ENCODE data around the gene PASK. TPM values are rescaled to one million over a fixed set of nuclear protein-coding genes. Genes with fewer than 3 reads are reported as not detected.

PASK gene
- total and polyA plus RNA-seq, 9 of the 15 experiments (the other 6 are each of a cell fraction or from before 2014, with no cell fraction given) = 1.5 to 30.3 (median 9.9) TPM

DNA sequence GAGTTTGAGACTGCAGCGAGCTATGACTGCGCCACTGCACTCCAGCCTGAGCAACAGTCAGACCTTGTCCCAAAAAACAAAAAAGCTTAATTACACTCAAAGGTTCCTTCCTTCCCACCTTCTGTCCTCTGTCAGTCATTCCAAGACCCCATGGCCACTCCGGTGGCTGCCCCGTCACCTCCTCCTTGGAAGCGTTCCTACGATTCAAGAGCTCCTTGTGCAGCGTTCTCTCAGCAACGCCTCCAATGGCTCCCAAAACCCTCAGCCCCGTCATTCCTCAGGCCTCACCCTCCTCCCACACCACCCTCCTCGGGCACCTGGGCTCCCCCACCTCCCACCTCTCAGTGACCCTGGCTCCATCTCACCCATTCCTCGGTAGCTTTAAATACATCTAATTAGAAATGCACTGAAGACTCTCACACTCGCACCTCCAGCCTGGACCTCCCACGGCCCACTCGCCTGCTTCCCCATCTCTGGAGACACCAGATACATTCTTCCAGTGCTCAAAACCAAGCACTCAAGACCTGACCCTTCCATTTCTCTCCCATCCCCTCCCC lies 8.0 kb downstream of the PASK start (continued):
- TF ChIP-seq, protein P1, sequence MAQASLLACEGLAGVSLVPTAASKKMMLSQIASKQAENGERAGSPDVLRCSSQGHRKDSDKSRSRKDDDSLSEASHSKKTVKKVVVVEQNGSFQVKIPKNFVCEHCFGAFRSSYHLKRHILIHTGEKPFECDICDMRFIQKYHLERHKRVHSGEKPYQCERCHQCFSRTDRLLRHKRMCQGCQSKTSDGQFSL (CRISPR knock-in tag; IDR thresholded peaks at IDR 0.05) = no peak
- TF ChIP-seq, protein P1 (tag; IDR thresholded peaks at IDR 0.05) = no peak
- TF ChIP-seq RBM15 (IDR thresholded peaks at IDR 0.05; ENCODE audit: insufficient read depth, low read length) (no peak), SRSF3 (IDR thresholded peaks at IDR 0.05; ENCODE audit: insufficient read depth, low read length) (no peak), KLF1 (tag; IDR thresholded peaks at IDR 0.05) (no peak), ZKSCAN8 (CRISPR knock-in tag; IDR thresholded peaks at IDR 0.05) (no peak)
- TF ChIP-seq, protein P2, sequence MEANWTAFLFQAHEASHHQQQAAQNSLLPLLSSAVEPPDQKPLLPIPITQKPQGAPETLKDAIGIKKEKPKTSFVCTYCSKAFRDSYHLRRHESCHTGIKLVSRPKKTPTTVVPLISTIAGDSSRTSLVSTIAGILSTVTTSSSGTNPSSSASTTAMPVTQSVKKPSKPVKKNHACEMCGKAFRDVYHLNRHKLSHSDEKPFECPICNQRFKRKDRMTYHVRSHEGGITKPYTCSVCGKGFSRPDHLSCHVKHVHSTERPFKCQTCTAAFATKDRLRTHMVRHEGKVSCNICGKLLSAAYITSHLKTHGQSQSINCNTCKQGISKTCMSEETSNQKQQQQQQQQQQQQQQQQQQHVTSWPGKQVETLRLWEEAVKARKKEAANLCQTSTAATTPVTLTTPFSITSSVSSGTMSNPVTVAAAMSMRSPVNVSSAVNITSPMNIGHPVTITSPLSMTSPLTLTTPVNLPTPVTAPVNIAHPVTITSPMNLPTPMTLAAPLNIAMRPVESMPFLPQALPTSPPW (CRISPR knock-in tag; IDR thresholded peaks at IDR 0.05) = no peak
- TF ChIP-seq, protein P3, sequence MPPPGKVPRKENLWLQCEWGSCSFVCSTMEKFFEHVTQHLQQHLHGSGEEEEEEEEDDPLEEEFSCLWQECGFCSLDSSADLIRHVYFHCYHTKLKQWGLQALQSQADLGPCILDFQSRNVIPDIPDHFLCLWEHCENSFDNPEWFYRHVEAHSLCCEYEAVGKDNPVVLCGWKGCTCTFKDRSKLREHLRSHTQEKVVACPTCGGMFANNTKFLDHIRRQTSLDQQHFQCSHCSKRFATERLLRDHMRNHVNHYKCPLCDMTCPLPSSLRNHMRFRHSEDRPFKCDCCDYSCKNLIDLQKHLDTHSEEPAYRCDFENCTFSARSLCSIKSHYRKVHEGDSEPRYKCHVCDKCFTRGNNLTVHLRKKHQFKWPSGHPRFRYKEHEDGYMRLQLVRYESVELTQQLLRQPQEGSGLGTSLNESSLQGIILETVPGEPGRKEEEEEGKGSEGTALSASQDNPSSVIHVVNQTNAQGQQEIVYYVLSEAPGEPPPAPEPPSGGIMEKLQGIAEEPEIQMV (tag; conservative IDR thresholded peaks at IDR 0.05; ENCODE audit: low read depth) = no peak
